H1 (cell line): ENCODE data around the gene RNASE4.

Experiments used
- CHD7 ChIP-seq: fragments of 300-600 bp; sonication (generic); IDR thresholded peaks from 2 replicates; pipeline ENCODE4 v1.7.1; 2012; ENCODE audit warnings: low read length, moderate library complexity, mild to moderate bottlenecking, inconsistent platforms; ENCODE audit not compliant: insufficient replicate concordance
- EP300 ChIP-seq, 2 experiments: IDR thresholded peaks; 1 replicate in 1 of 2; 2 replicates in 1 of 2; pipeline ENCODE4 v1.6.1; 2011 to 2012; ENCODE audit warnings: low read depth in 2 of 2, low read length in 2 of 2, mild to moderate bottlenecking in 2 of 2, borderline replicate concordance in 1 of 2, inconsistent platforms in 1 of 2, moderate library complexity in 1 of 2
- EZH2 ChIP-seq: fragments of 200-600 bp; sonication (generic); IDR thresholded peaks from 2 replicates; pipeline ENCODE4 v1.7.1; 2012; ENCODE audit warnings: low read depth, mild to moderate bottlenecking, moderate library complexity, low read length, inconsistent platforms; ENCODE audit not compliant: severe bottlenecking
- HDAC6 ChIP-seq: IDR thresholded peaks from one replicate; pipeline ENCODE4 v1.7.1; 2012; ENCODE audit warnings: low read depth, mild to moderate bottlenecking, inconsistent platforms, low read length, moderate library complexity
- JUND ChIP-seq: IDR thresholded peaks from 2 replicates; pipeline ENCODE4 v1.6.1; 2011; ENCODE audit warnings: mild to moderate bottlenecking, improper control_type of control experiment, low read length
- POLR2A ChIP-seq, 2 experiments: IDR thresholded peaks; 1 replicate in 1 of 2; 2 replicates in 1 of 2; pipeline ENCODE4 v1.6.1; 2011; ENCODE audit warnings: low read depth in 2 of 2, low read length in 2 of 2, mild to moderate bottlenecking in 2 of 2; ENCODE audit errors: control extremely low read depth in 1 of 2
- POLR2AphosphoS5 ChIP-seq: IDR thresholded peaks from 2 replicates; pipeline ENCODE4 v1.6.1; 2011; ENCODE audit warnings: low read depth, low read length
- SP2 ChIP-seq: IDR thresholded peaks from 2 replicates; pipeline ENCODE4 v1.6.1; 2012; ENCODE audit warnings: mild to moderate bottlenecking, low read length, inconsistent platforms
- USF2 ChIP-seq: IDR thresholded peaks from 2 replicates; pipeline ENCODE4 v1.6.1; 2011; ENCODE audit warnings: low read length, improper control_type of control experiment
- YY1 ChIP-seq: IDR thresholded peaks from 2 replicates; pipeline ENCODE4 v1.6.1; 2011; ENCODE audit warnings: low read depth, mild to moderate bottlenecking, low read length
- TF ChIP-seq, protein P1 (sequence below), 3 experiments: IDR thresholded peaks; 1 replicate in 2 of 3; 2 replicates in 1 of 3; pipeline versions ENCODE4 v1.5.1 to v1.6.1; 2011; ENCODE audit warnings: low read length in 3 of 3, mild to moderate bottlenecking in 3 of 3, inconsistent platforms in 2 of 3, low read depth in 1 of 3, moderate library complexity in 1 of 3; ENCODE audit not compliant: insufficient read depth in 1 of 3; ENCODE audit errors: control extremely low read depth in 1 of 3

GRCh38 chr14:20644520-20644919 is 39.8 kb upstream of the RNASE4 start:
- TF ChIP-seq YY1 (no peak), POLR2AphosphoS5 (no peak), USF2 (no peak), HDAC6 (no peak), EP300 (IDR thresholded peaks at IDR 0.05; ENCODE audit: borderline replicate concordance in 1 of 2, low read depth in 2 of 2, low read length in 2 of 2) (no peak), SP2 (no peak), CHD7 (no peak), EZH2 (no peak), POLR2A (IDR thresholded peaks at IDR 0.05; ENCODE audit: control extremely low read depth in 1 of 2, low read depth in 2 of 2, low read length in 2 of 2) (no peak), JUND (no peak)
- TF ChIP-seq, protein P1, sequence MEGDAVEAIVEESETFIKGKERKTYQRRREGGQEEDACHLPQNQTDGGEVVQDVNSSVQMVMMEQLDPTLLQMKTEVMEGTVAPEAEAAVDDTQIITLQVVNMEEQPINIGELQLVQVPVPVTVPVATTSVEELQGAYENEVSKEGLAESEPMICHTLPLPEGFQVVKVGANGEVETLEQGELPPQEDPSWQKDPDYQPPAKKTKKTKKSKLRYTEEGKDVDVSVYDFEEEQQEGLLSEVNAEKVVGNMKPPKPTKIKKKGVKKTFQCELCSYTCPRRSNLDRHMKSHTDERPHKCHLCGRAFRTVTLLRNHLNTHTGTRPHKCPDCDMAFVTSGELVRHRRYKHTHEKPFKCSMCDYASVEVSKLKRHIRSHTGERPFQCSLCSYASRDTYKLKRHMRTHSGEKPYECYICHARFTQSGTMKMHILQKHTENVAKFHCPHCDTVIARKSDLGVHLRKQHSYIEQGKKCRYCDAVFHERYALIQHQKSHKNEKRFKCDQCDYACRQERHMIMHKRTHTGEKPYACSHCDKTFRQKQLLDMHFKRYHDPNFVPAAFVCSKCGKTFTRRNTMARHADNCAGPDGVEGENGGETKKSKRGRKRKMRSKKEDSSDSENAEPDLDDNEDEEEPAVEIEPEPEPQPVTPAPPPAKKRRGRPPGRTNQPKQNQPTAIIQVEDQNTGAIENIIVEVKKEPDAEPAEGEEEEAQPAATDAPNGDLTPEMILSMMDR (IDR thresholded peaks at IDR 0.05; ENCODE audit: control extremely low read depth in 1 of 3, insufficient read depth in 1 of 3, low read depth in 1 of 3, low read length in 3 of 3): no peak
